ENCODE results near the gene DOCK6.

GRCh38 chr19:11238041-11238440 lies 24.3 kb downstream of the DOCK6 start:
- TF ChIP-seq CTCF (IDR thresholded peaks at IDR 0.05): no peak
- no peak for TF ChIP-seq POLR2A (IDR thresholded peaks at IDR 0.05)
